GM23248 (cell line): ENCODE measurements around the gene SHPK. TPM values are rescaled to one million over a fixed set of nuclear protein-coding genes. Genes with fewer than 3 reads are reported as not detected.
"Not testable (repeated sequence)": the region's sequence is repeated elsewhere in the genome, so short reads cannot be mapped to it uniquely, and the experiment has no call there.

Experiments
- DNase-seq: peaks from one replicate; pipeline ENCODE4 v3.0.0-alpha.2; 2015
- H2AFZ ChIP-seq: fragments of 200-600 bp; sonication (generic); 2 replicates; pipeline ENCODE4 v1.6.1; 2016; ENCODE audit warnings: antibody characterized with exemption
- H3F3A ChIP-seq: fragments of 200-600 bp; sonication (generic); 2 replicates; pipeline ENCODE4 v1.6.1; 2016; ENCODE audit warnings: mild to moderate bottlenecking, antibody characterized with exemption, mixed run types; ENCODE audit not compliant: insufficient read depth
- H3K27ac ChIP-seq: fragments of 200-600 bp; sonication (generic); 2 replicates; pipeline ENCODE4 v1.5.1; 2016; ENCODE audit warnings: mild to moderate bottlenecking
- H3K27me3 ChIP-seq: fragments of 200-600 bp; sonication (generic); replicated peaks from 2 replicates; pipeline ENCODE4 v1.6.1; 2016; ENCODE audit warnings: mild to moderate bottlenecking; ENCODE audit not compliant: insufficient read depth
- H3K36me3 ChIP-seq: fragments of 200-600 bp; sonication (generic); 2 replicates; pipeline ENCODE4 v1.6.1; 2016; ENCODE audit warnings: low read depth, mild to moderate bottlenecking
- H3K4me1 ChIP-seq: fragments of 200-600 bp; sonication (generic); 2 replicates; pipeline ENCODE4 v1.6.1; 2016; ENCODE audit warnings: mild to moderate bottlenecking; ENCODE audit not compliant: insufficient read depth
- H3K4me2 ChIP-seq: fragments of 200-600 bp; sonication (generic); one replicate; pipeline ENCODE4 v1.6.1; 2016; ENCODE audit warnings: mild to moderate bottlenecking; ENCODE audit not compliant: unreplicated experiment
- H3K4me3 ChIP-seq: fragments of 200-600 bp; sonication (generic); 2 replicates; pipeline ENCODE4 v1.5.1; 2016; ENCODE audit warnings: mild to moderate bottlenecking
- H3K79me2 ChIP-seq: fragments of 200-600 bp; sonication (generic); 2 replicates; pipeline ENCODE4 v1.6.1; 2016; ENCODE audit warnings: mild to moderate bottlenecking; ENCODE audit not compliant: insufficient read depth
- H3K9ac ChIP-seq: fragments of 200-600 bp; sonication (generic); 2 replicates; pipeline ENCODE4 v1.6.1; 2016; ENCODE audit warnings: mild to moderate bottlenecking
- H3K9me2 ChIP-seq: fragments of 200-600 bp; sonication (generic); 2 replicates; pipeline ENCODE4 v1.6.1; 2016; ENCODE audit warnings: mixed run types, mild to moderate bottlenecking, moderate library complexity; ENCODE audit not compliant: insufficient read depth
- H3K9me3 ChIP-seq: fragments of 200-600 bp; sonication (generic); one replicate; pipeline ENCODE4 v1.6.1; 2017; ENCODE audit warnings: low read depth
- H4K20me1 ChIP-seq: fragments of 200-600 bp; sonication (generic); 2 replicates; pipeline ENCODE4 v1.6.0; 2016; ENCODE audit not compliant: insufficient read depth
- EZH2 ChIP-seq: fragments of 200-600 bp; sonication (generic); IDR thresholded peaks from 2 replicates; pipeline ENCODE4 v1.6.1; 2018; ENCODE audit warnings: antibody characterized with exemption, mild to moderate bottlenecking; ENCODE audit not compliant: insufficient read depth, poor library complexity, severe bottlenecking
- EZH2phosphoT487 ChIP-seq: fragments of 200-600 bp; sonication (generic); IDR thresholded peaks from 2 replicates; pipeline ENCODE4 v1.6.1; 2018; ENCODE audit warnings: antibody characterized with exemption, moderate library complexity, mild to moderate bottlenecking, low read depth; ENCODE audit not compliant: insufficient read depth
- WGBS, 2 experiments: methylation state at CpG; one replicate each; pipeline ENCODE4 v1.1.6; 2015 to 2017; ENCODE audit warnings: low lambda C conversion rate in 2 of 2, low coverage in 1 of 2; ENCODE audit errors: missing lambda C conversion rate in 2 of 2; 5-methylcytosine and 5-hydroxymethylcytosine counted together
- in situ Hi-C: fragments of 300-500 bp; cut with MboI; formaldehyde crosslinking; loops from 2 replicates; pipeline ENCODE4 v1.15.0; 2020
- polyA plus RNA-seq: library from polyadenylated mRNA; unstranded; fragments of >200 nt; fragmentation: Nextera tagmentation; extraction: Ambion mirVana; gene quantifications from 2 replicates; pipeline ENCODE4 v1.2.1, GENCODE V29; 2016
- total RNA-seq: library from RNA; depleted of rRNA; stranded (reverse); fragments of >200 nt; shearing (Covaris generic); gene quantifications from 2 replicates; pipeline ENCODE4 v1.2.3, GENCODE V29; 2014; rRNA removed

The SHPK gene
- total and polyA plus RNA-seq, 2 experiments from 2014 or later: 3.1 to 5.8 TPM

DNA sequence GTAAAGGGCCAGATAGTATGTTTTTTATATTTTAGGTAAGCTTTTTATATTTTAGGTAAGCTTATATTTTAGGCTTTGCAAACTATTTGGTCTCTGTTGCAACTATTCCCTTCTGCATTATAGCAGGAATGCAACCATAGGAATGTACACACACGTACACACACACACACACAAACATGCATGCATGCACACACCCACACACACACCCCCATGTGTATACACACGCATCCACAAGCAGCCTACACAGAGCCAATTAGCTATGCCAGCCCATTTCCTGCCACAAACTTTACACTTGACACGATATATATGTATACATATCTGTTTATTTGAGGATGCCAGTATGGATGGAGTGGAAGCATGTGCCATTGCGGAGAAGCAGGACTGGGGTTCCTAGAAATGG is 70.9 kb downstream of the SHPK start:
- in situ Hi-C loops: no loop called here
- no peaks in the 10 kb centered on the region for H3K36me3 ChIP-seq
- H3K27me3 ChIP-seq: no peaks in the 10 kb centered on the region
- DNase-seq: no peak
- no peak overlapping the region for H3K27ac ChIP-seq
- WGBS, 2 experiments: 82 to 87% methylated on average over 4 of the region's 4 CpGs
- TF ChIP-seq EZH2 (no peak), EZH2phosphoT487 (no peak)
- H4K20me1 ChIP-seq: no peaks in the 10 kb centered on the region
- no peak overlapping the region for H3K4me2 ChIP-seq
- no peak overlapping the region for H2AFZ ChIP-seq
- H3F3A ChIP-seq: no peaks in the 10 kb centered on the region
- H3K9me3 ChIP-seq: no peaks in the 10 kb centered on the region
- no peaks in the 10 kb centered on the region for H3K79me2 ChIP-seq
- H3K9me2 ChIP-seq: no peaks in the 10 kb centered on the region
- no peaks in the 10 kb centered on the region for H3K4me1 ChIP-seq
- no peak overlapping the region for H3K4me3 ChIP-seq
- no peak overlapping the region for H3K9ac ChIP-seq

DNA sequence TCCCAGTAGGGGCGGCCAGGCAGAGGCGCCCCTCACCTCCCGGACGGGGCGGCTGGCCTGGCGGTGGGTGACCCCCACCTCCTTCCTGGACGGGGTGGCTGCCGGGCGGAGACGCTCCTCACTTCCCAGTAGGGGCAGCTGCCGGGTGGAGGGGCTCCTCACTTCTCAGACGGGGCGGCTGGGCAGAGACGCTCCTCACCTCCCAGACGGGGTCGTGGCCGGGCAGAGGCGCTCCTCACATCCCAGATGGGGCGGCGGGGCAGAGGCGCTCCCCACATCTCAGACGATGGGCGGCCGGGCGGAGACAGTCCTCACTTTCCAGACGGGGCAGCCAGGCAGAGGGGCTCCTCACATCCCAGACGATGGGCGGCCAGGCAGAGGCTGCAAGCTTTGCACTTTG is 71.8 kb downstream of the SHPK start:
- H2AFZ ChIP-seq, H3K79me2 ChIP-seq, H3K9me2 ChIP-seq, in situ Hi-C loops, H3K27ac ChIP-seq, H3K27me3 ChIP-seq, H3K9ac ChIP-seq, H4K20me1 ChIP-seq, H3F3A ChIP-seq, DNase-seq, H3K4me3 ChIP-seq, H3K9me3 ChIP-seq, H3K36me3 ChIP-seq, H3K4me2 ChIP-seq, H3K4me1 ChIP-seq: not testable (repeated sequence)
- WGBS, 2 experiments: 92 to 94% methylated on average over 6 to 26 of the region's 28 CpGs

DNA sequence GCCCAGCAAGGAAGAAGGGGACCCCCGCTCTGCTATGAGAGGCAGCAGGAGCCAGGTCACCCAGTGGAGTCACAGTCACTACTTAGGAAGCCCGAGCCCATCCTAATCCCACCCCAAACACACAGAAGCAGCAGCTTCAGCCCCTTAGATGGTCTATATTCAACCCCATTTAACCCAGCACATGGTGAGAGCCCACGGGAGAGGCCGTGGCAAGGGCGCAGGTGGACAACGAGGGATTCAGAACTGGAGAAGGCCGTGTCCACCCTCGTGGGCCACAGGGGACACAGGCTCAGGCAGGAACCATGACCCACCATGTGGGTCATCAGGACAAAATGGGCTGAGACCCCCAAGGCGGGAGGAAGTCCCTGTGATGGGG is 76.8 kb downstream of the SHPK start:
- Histone ChIP-seq H2AFZ (no peak overlapping the region), H3K4me1 (0 out of 2 replicates have a peak, but pooled peaks cover 3% of the 10 kb centered on the region), H3K27me3 (no peaks in the 10 kb centered on the region), H3K4me2 (no peak overlapping the region), H3K27ac (no peak overlapping the region), H3K9ac (no peak overlapping the region), H3K36me3 (no peaks in the 10 kb centered on the region), H3K79me2 (no peaks in the 10 kb centered on the region), H3K9me2 (no peaks in the 10 kb centered on the region), H3K9me3 (no peaks in the 10 kb centered on the region), H3F3A (no peaks in the 10 kb centered on the region), H4K20me1 (no peaks in the 10 kb centered on the region), H3K4me3 (no peak overlapping the region)
- 98% methylated on average over 9 of the region's 9 CpGs for WGBS, 2 experiments
- in situ Hi-C loops: no loop called here
- DNase-seq: no peak
- TF ChIP-seq EZH2: no peak
- no peak for TF ChIP-seq EZH2phosphoT487

- H3K9me2 ChIP-seq: no peaks in the 10 kb centered on the region
- TF ChIP-seq EZH2 (no peak), EZH2phosphoT487 (no peak)
- H3K36me3 ChIP-seq: no peaks in the 10 kb centered on the region
- 0 out of 2 replicates have a peak, but pooled peaks cover 3% of the 10 kb centered on the region for H3K4me1 ChIP-seq
- no peak overlapping the region for H3K4me2 ChIP-seq
- H4K20me1 ChIP-seq: no peaks in the 10 kb centered on the region
- no peak overlapping the region for H3K27ac ChIP-seq
- H3K9me3 ChIP-seq: no peaks in the 10 kb centered on the region
- DNase-seq: peak; percentile 43
- in situ Hi-C loops: no loop called here
- no peak overlapping the region for H2AFZ ChIP-seq
- no peaks in the 10 kb centered on the region for H3F3A ChIP-seq
- no peaks in the 10 kb centered on the region for H3K27me3 ChIP-seq
- H3K4me3 ChIP-seq: no peak overlapping the region
- no peaks in the 10 kb centered on the region for H3K79me2 ChIP-seq
- no peak overlapping the region for H3K9ac ChIP-seq
- WGBS, 2 experiments: 53 to 60% methylated on average over 22 to 25 of the region's 25 CpGs
These were observed 77.3 kb downstream of the SHPK start for GRCh38 chr17:3558603-3559269.

Other genes with a start within 250 kb of the SHPK start
- gene OR3A2, start 249.9 kb downstream of the SHPK start, total RNA-seq: not detected in 2 replicates
- not detected in 2 replicates for gene OR3A2, start 249.9 kb downstream of the SHPK start, polyA plus RNA-seq
- gene OR1E1, start 237.8 kb downstream of the SHPK start, total RNA-seq: not detected in 2 replicates
- gene OR1E1, start 237.8 kb downstream of the SHPK start, polyA plus RNA-seq: not detected in 2 replicates
- not detected in 2 replicates for gene OR3A3, start 224.9 kb downstream of the SHPK start, total RNA-seq
- not detected in 2 replicates for gene OR3A3, start 224.9 kb downstream of the SHPK start, polyA plus RNA-seq
- gene OR1E2, start 202.4 kb downstream of the SHPK start, total RNA-seq: not detected in 2 replicates
- gene OR1E2, start 202.4 kb downstream of the SHPK start, polyA plus RNA-seq: not detected in 2 replicates
- not detected in 2 replicates for gene SPATA22, start 164.4 kb downstream of the SHPK start, total RNA-seq
- not detected in 2 replicates for gene SPATA22, start 164.4 kb downstream of the SHPK start, polyA plus RNA-seq
- 0.63 TPM in 1 of 2 replicates, not detected in the other for gene ASPA, start 160.3 kb downstream of the SHPK start, total RNA-seq
- 0.16 TPM in 2 replicates for gene ASPA, start 160.3 kb downstream of the SHPK start, polyA plus RNA-seq
- gene TRPV3, start 78.4 kb downstream of the SHPK start, total RNA-seq: 0.89 and 1.1 TPM in 2 replicates
- gene TRPV3, start 78.4 kb downstream of the SHPK start, polyA plus RNA-seq: 0.35 and 0.41 TPM in 2 replicates
- gene TRPV1, start 26.8 kb downstream of the SHPK start, total RNA-seq: 0.86 and 1.5 TPM in 2 replicates
- 0.78 and 0.89 TPM in 2 replicates for gene TRPV1, start 26.8 kb downstream of the SHPK start, polyA plus RNA-seq
- gene CTNS, start 510 bp upstream of the SHPK start, total RNA-seq: 7.5 and 16.6 TPM in 2 replicates
- gene CTNS, start 510 bp upstream of the SHPK start, polyA plus RNA-seq: 7.2 and 7.8 TPM in 2 replicates
- 270 and 418 TPM in 2 replicates for gene TAX1BP3, start 32.3 kb upstream of the SHPK start, total RNA-seq
- gene TAX1BP3, start 32.3 kb upstream of the SHPK start, polyA plus RNA-seq: 331 and 350 TPM in 2 replicates
- gene EMC6, start 32.6 kb upstream of the SHPK start, total RNA-seq: 28.6 and 38.4 TPM in 2 replicates
- 113 and 114 TPM in 2 replicates for gene EMC6, start 32.6 kb upstream of the SHPK start, polyA plus RNA-seq
- gene P2RX5, start 59.9 kb upstream of the SHPK start, total RNA-seq: 2.5 and 4.0 TPM in 2 replicates
- gene P2RX5, start 59.9 kb upstream of the SHPK start, polyA plus RNA-seq: 2.6 and 2.8 TPM in 2 replicates
- gene HASPIN, start 87.7 kb upstream of the SHPK start, total RNA-seq: 1.9 and 3.0 TPM in 2 replicates
- 1.1 and 1.4 TPM in 2 replicates for gene HASPIN, start 87.7 kb upstream of the SHPK start, polyA plus RNA-seq
- 11.8 and 23.3 TPM in 2 replicates for gene ITGAE, start 164.9 kb upstream of the SHPK start, total RNA-seq
- 80.3 and 83.6 TPM in 2 replicates for gene ITGAE, start 164.9 kb upstream of the SHPK start, polyA plus RNA-seq
- gene NCBP3, start 210.0 kb upstream of the SHPK start, total RNA-seq: 16.6 and 25.3 TPM in 2 replicates
- 19.6 and 20.1 TPM in 2 replicates for gene NCBP3, start 210.0 kb upstream of the SHPK start, polyA plus RNA-seq